ENCODE data around the gene LRRFIP1. TPM values are rescaled to one million over a fixed set of nuclear protein-coding genes. Genes with fewer than 3 reads are reported as not detected.

Gene LRRFIP1
- total RNA-seq, 4 donors from 2014 or later: 98.5 to 147 (median 122) TPM

- peaks cover 9 to 22% (median 13%) of the 10 kb centered on the region in 4 donors for H3K4me1 ChIP-seq
- H3K27me3 ChIP-seq: peaks cover 24% of the 10 kb centered on the region
- H3K27ac ChIP-seq: no peak overlapping the region
- WGBS, 2 donors (ENCODE audit: low coverage in 1 of 2): 83 to 93% methylated on average over 5 to 10 of the region's 12 CpGs
- in situ Hi-C loops (cut with MboI; ENCODE audit: low pct_ligation_motif_present in 1 of 4, low pct_unique_long_range_greater_than_20kb in 1 of 4, low sequenced_read_pairs in 3 of 4): no loop called here
- H3K4me3 ChIP-seq: no peak overlapping the region
- TF ChIP-seq POLR2A (IDR thresholded peaks at IDR 0.05) (no peak), POLR2AphosphoS5 (IDR thresholded peaks at IDR 0.05) (no peak), EP300 (IDR thresholded peaks at IDR 0.05; ENCODE audit: low read depth) (no peak)
- TF ChIP-seq, protein P1, sequence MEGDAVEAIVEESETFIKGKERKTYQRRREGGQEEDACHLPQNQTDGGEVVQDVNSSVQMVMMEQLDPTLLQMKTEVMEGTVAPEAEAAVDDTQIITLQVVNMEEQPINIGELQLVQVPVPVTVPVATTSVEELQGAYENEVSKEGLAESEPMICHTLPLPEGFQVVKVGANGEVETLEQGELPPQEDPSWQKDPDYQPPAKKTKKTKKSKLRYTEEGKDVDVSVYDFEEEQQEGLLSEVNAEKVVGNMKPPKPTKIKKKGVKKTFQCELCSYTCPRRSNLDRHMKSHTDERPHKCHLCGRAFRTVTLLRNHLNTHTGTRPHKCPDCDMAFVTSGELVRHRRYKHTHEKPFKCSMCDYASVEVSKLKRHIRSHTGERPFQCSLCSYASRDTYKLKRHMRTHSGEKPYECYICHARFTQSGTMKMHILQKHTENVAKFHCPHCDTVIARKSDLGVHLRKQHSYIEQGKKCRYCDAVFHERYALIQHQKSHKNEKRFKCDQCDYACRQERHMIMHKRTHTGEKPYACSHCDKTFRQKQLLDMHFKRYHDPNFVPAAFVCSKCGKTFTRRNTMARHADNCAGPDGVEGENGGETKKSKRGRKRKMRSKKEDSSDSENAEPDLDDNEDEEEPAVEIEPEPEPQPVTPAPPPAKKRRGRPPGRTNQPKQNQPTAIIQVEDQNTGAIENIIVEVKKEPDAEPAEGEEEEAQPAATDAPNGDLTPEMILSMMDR (IDR thresholded peaks at IDR 0.05): no peak
- no peaks in the 10 kb centered on the region for H3K36me3 ChIP-seq
- no peak for DNase-seq
- H3K9me3 ChIP-seq: no peaks in the 10 kb centered on the region
- intact Hi-C loops (cut with DNase I; ENCODE audit: low total_unique reads): no loop called here
These were observed 3.0 kb downstream of the LRRFIP1 start for GRCh38 chr2:237630216-237631000.

DNA sequence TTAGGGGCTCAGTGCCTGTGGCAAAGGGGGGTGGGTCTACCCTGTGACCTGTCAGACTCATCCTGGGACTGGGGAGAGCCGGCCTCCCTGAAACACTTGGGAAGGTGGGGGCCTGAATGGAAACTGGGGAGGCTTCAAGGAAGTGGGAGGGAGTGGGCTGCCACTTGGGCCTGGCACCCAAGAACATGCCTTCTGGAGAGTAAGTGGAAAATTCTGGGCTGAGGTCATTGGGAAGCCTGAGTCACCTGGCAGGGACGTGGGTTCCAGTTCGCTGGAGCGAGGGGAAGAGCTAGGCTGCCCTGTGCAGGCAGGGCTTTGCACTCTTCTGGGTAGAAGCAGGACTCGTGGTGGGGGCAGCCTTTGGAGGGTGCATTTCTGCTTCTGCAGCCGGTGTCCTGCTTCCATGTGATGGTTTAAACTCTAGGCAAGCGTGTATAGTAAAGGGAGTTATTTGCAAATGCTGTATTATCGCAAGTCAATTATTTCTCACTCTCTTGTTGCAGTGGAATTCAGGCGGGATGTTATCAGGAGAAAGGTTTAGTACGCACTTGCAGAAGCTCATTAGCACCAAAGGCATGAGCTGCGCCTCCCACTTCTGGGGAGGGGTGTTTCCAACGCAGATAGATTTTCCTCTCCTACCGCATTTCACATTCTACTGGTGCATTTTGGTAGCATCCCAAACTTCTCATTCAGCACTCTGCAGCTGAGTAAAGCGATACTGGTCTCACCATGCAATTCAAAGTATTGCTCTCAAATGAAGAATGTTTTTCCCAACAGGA is 3.8 kb downstream of the LRRFIP1 start:
- intact Hi-C loops (cut with DNase I; ENCODE audit: low total_unique reads) (no loop called here), in situ Hi-C loops (cut with MboI; ENCODE audit: low pct_ligation_motif_present in 1 of 4, low pct_unique_long_range_greater_than_20kb in 1 of 4, low sequenced_read_pairs in 3 of 4) (no loop called here)

GRCh38 chr2:237631801-237632585 is 4.6 kb downstream of the LRRFIP1 start:
- WGBS, 2 donors (ENCODE audit: low coverage in 1 of 2): 92% methylated on average over 19 of the region's 19 CpGs; no CpG with 5 or more reads in 1 of the 2 donors
- Histone ChIP-seq H3K9me3 (no peaks in the 10 kb centered on the region), H3K27ac (no peak overlapping the region), H3K27me3 (peaks cover 15% of the 10 kb centered on the region), H3K36me3 (no peaks in the 10 kb centered on the region), H3K4me3 (no peak overlapping the region), H3K4me1 (peaks cover 9 to 16% (median 11%) of the 10 kb centered on the region in 4 donors)
- TF ChIP-seq EP300 (IDR thresholded peaks at IDR 0.05; ENCODE audit: low read depth) (no peak), POLR2AphosphoS5 (IDR thresholded peaks at IDR 0.05) (no peak), POLR2A (IDR thresholded peaks at IDR 0.05) (no peak)
- TF ChIP-seq, protein P1 (IDR thresholded peaks at IDR 0.05): no peak
- in situ Hi-C loops (cut with MboI; ENCODE audit: low pct_ligation_motif_present in 1 of 4, low pct_unique_long_range_greater_than_20kb in 1 of 4, low sequenced_read_pairs in 3 of 4): no loop called here
- DNase-seq: no peak
- intact Hi-C loops (cut with DNase I; ENCODE audit: low total_unique reads): no loop called here

More for the DNA sequence above, 3.8 kb downstream of the LRRFIP1 start:
- no peak for DNase-seq
- H3K4me1 ChIP-seq: peaks cover 9 to 22% (median 13%) of the 10 kb centered on the region in 4 donors
- peaks cover 22% of the 10 kb centered on the region for H3K27me3 ChIP-seq
- no peaks in the 10 kb centered on the region for H3K9me3 ChIP-seq
- H3K27ac ChIP-seq: no peak overlapping the region
- WGBS, 2 donors (ENCODE audit: low coverage in 1 of 2): 88 to 95% methylated on average over 8 to 14 of the region's 14 CpGs
- no peaks in the 10 kb centered on the region for H3K36me3 ChIP-seq
- H3K4me3 ChIP-seq: no peak overlapping the region
- no peak for TF ChIP-seq POLR2A (IDR thresholded peaks at IDR 0.05)
- TF ChIP-seq POLR2AphosphoS5 (IDR thresholded peaks at IDR 0.05): no peak
- TF ChIP-seq, protein P1 (IDR thresholded peaks at IDR 0.05): no peak
- TF ChIP-seq EP300 (IDR thresholded peaks at IDR 0.05; ENCODE audit: low read depth): no peak
